Mammary epithelial cell (primary cell): ENCODE measurements around the gene KL.

Source experiments
- EZH2 ChIP-seq: IDR thresholded peaks from 2 replicates; pipeline ENCODE4 v1.6.1; 2012; ENCODE audit warnings: low read length, inconsistent platforms, borderline replicate concordance
- TF ChIP-seq, protein P1 (sequence below), 2 donors: IDR thresholded peaks in 1 of 2; conservative IDR thresholded peaks in 1 of 2; 2 replicates each; pipeline ENCODE4 v1.5.1; 2011 to 2012; ENCODE audit warnings: inconsistent platforms in 2 of 2, low read length in 2 of 2, mild to moderate bottlenecking in 2 of 2, control low read depth in 1 of 2, low read depth in 1 of 2; ENCODE audit not compliant: insufficient read depth in 1 of 2; ENCODE audit errors: extremely low read depth in 1 of 2

- TF ChIP-seq, protein P1, sequence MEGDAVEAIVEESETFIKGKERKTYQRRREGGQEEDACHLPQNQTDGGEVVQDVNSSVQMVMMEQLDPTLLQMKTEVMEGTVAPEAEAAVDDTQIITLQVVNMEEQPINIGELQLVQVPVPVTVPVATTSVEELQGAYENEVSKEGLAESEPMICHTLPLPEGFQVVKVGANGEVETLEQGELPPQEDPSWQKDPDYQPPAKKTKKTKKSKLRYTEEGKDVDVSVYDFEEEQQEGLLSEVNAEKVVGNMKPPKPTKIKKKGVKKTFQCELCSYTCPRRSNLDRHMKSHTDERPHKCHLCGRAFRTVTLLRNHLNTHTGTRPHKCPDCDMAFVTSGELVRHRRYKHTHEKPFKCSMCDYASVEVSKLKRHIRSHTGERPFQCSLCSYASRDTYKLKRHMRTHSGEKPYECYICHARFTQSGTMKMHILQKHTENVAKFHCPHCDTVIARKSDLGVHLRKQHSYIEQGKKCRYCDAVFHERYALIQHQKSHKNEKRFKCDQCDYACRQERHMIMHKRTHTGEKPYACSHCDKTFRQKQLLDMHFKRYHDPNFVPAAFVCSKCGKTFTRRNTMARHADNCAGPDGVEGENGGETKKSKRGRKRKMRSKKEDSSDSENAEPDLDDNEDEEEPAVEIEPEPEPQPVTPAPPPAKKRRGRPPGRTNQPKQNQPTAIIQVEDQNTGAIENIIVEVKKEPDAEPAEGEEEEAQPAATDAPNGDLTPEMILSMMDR (conservative IDR thresholded peaks at IDR 0.05 in 1 of 2, IDR thresholded peaks at IDR 0.05 in 1 of 2; ENCODE audit: extremely low read depth in 1 of 2, insufficient read depth in 1 of 2, low read depth in 1 of 2, low read length in 2 of 2) = no peak
- TF ChIP-seq EZH2 = no peak
These were observed 83.6 kb downstream of the KL start for GRCh38 chr13:33099860-33100259.
